MM.1S (cell line): ENCODE results near the gene SLC5A5.

ENCODE experiments used
- EZH2 ChIP-seq: fragments of 300-600 bp; sonication (generic); optimal IDR thresholded peaks from 2 replicates; pipeline ENCODE3; 2017; ENCODE audit warnings: low read depth, mild to moderate bottlenecking, antibody characterized with exemption, low read length, mixed read lengths
- EZH2phosphoT487 ChIP-seq: fragments of 300-600 bp; sonication (generic); IDR thresholded peaks from 2 replicates; pipeline ENCODE4 v1.6.1; 2018; ENCODE audit warnings: antibody characterized with exemption, low read length
- TF ChIP-seq, protein P1 (sequence below): fragments of 300-600 bp; sonication (generic); IDR thresholded peaks from 2 replicates; pipeline ENCODE4 v1.5.1; 2016; ENCODE audit warnings: antibody characterized with exemption, low read length, mixed read lengths

- TF ChIP-seq, protein P1, sequence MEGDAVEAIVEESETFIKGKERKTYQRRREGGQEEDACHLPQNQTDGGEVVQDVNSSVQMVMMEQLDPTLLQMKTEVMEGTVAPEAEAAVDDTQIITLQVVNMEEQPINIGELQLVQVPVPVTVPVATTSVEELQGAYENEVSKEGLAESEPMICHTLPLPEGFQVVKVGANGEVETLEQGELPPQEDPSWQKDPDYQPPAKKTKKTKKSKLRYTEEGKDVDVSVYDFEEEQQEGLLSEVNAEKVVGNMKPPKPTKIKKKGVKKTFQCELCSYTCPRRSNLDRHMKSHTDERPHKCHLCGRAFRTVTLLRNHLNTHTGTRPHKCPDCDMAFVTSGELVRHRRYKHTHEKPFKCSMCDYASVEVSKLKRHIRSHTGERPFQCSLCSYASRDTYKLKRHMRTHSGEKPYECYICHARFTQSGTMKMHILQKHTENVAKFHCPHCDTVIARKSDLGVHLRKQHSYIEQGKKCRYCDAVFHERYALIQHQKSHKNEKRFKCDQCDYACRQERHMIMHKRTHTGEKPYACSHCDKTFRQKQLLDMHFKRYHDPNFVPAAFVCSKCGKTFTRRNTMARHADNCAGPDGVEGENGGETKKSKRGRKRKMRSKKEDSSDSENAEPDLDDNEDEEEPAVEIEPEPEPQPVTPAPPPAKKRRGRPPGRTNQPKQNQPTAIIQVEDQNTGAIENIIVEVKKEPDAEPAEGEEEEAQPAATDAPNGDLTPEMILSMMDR: no peak
- TF ChIP-seq EZH2phosphoT487: no peak
- no peak for TF ChIP-seq EZH2
Measured at GRCh38 chr19:17837972-17838371, 33.8 kb upstream of the SLC5A5 start.
